ENCODE measurements around the gene TADA2A.
"Not testable (repeated sequence)": the region's sequence is repeated elsewhere in the genome, so short reads cannot be mapped to it uniquely, and the experiment has no call there.

TADA2A gene

DNA sequence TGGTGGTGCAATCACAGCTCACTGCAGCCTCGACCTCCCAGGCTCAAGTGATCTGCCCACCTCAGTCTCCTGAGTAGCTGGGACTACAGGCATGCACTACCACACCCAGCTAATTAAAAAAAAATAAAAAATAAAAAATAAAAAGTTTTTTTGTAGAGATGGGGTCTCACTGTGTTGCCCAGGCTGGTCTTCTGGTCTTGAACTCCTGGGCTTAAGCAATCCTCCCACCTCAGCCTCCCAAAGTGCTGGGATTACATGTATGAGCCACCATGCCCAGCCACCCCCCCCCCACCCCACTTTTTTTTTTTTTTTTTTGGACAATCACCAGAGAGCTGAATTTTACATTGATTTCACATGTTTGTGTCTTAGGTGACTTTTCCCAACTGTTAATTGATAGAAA, 105.0 kb downstream of the TADA2A start:
- H4K12ac ChIP-seq (ENCODE audit: low read depth, low read length); H3K9me3 ChIP-seq (ENCODE audit: insufficient read depth, low read depth, low read length); DNase-seq; H3K27ac ChIP-seq (ENCODE audit: low read depth, low read length); H2BK12ac ChIP-seq (ENCODE audit: low read length); H2AK5ac ChIP-seq (ENCODE audit: low read length); H4K8ac ChIP-seq (ENCODE audit: low read depth, low read length); H3K14ac ChIP-seq (ENCODE audit: low read length); H3K79me2 ChIP-seq (ENCODE audit: control insufficient read depth, insufficient read depth, low read length, poor library complexity); H3K4ac ChIP-seq (ENCODE audit: low read depth, low read length); H3K23ac ChIP-seq (ENCODE audit: low read length); H3K9ac ChIP-seq (ENCODE audit: low read length); H3K4me1 ChIP-seq (ENCODE audit: control insufficient read depth in 1 of 2, insufficient read depth in 2 of 2, low read length in 2 of 2); H2AFZ ChIP-seq (ENCODE audit: insufficient read depth, low read length, poor library complexity); H3K79me1 ChIP-seq (ENCODE audit: low read length); H3K18ac ChIP-seq (ENCODE audit: low read length); H3K4me2 ChIP-seq (ENCODE audit: low read length); H3K4me3 ChIP-seq (ENCODE audit: low read depth, low read length); H2BK5ac ChIP-seq (ENCODE audit: low read depth, low read length, poor library complexity); H4K91ac ChIP-seq (ENCODE audit: low read depth, low read length); H3K27me3 ChIP-seq (ENCODE audit: insufficient read depth, low read length); H2BK120ac ChIP-seq (ENCODE audit: insufficient read depth, low read length, poor library complexity): not testable (repeated sequence)
- no CpG with 5 or more reads among the region's 1 CpG for WGBS (ENCODE audit: extremely low coverage, insufficient coverage, insufficient read length)
- peaks cover 21 to 33% of the 10 kb centered on the region in 2 experiments for H3K36me3 ChIP-seq (ENCODE audit: control insufficient read depth in 1 of 2, insufficient read depth in 2 of 2, low read length in 2 of 2)

DNA sequence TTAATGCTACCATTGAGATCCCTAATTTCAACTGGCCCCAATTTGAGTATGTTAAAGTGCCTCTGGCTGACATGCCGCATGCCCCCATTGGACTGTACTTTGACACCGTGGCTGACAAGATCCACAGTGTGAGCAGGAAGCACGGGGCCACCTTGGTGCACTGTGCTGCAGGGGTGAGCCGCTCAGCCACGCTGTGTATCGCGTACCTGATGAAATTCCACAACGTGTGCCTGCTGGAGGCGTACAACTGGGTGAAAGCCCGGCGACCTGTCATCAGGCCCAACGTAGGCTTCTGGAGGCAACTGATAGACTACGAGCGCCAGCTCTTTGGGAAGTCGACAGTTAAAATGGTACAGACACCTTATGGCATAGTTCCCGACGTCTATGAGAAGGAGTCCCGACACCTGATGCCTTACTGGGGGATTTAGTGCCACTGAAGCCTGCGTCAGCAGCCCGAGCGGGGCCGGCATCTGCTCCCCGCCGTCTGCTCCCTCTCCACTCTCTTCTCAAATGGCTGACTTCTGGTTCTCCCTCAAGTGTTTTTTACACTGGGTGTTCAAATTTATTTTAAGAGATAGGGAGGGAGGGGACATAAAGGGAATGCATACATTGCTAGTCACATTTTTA, 105.9 kb downstream of the TADA2A start:
- no peak overlapping the region for H3K9ac ChIP-seq (ENCODE audit: low read length)
- no peak overlapping the region for H3K18ac ChIP-seq (ENCODE audit: low read length)
- no peak overlapping the region for H3K4ac ChIP-seq (ENCODE audit: low read depth, low read length)
- no peak overlapping the region for H2BK5ac ChIP-seq (ENCODE audit: low read depth, low read length, poor library complexity)
- peaks cover 3% of the 10 kb centered on the region for H3K79me2 ChIP-seq (ENCODE audit: control insufficient read depth, insufficient read depth, low read length, poor library complexity)
- H4K12ac ChIP-seq (ENCODE audit: low read depth, low read length), result no peak overlapping the region
- no peaks in the 10 kb centered on the region for H3K4me1 ChIP-seq (ENCODE audit: control insufficient read depth in 1 of 2, insufficient read depth in 2 of 2, low read length in 2 of 2)
- no peak overlapping the region for H3K23ac ChIP-seq (ENCODE audit: low read length)
- H2BK12ac ChIP-seq (ENCODE audit: low read length), result no peak overlapping the region
- no peak overlapping the region for H4K91ac ChIP-seq (ENCODE audit: low read depth, low read length)
- H3K36me3 ChIP-seq (ENCODE audit: control insufficient read depth in 1 of 2, insufficient read depth in 2 of 2, low read length in 2 of 2), result peaks cover 21 to 31% of the 10 kb centered on the region in 2 experiments
- no peak overlapping the region for H3K27ac ChIP-seq (ENCODE audit: low read depth, low read length)
- H3K9me3 ChIP-seq (ENCODE audit: insufficient read depth, low read depth, low read length), result peaks cover 3% of the 10 kb centered on the region
- no peak overlapping the region for H2AK5ac ChIP-seq (ENCODE audit: low read length)
- no peak overlapping the region for H3K4me3 ChIP-seq (ENCODE audit: low read depth, low read length)
- H3K79me1 ChIP-seq (ENCODE audit: low read length), result no peaks in the 10 kb centered on the region
- no peak for DNase-seq
- no peaks in the 10 kb centered on the region for H3K27me3 ChIP-seq (ENCODE audit: insufficient read depth, low read length)
- H2BK120ac ChIP-seq (ENCODE audit: insufficient read depth, low read length, poor library complexity), result no peak overlapping the region
- no peak overlapping the region for H3K4me2 ChIP-seq (ENCODE audit: low read length)
- H2AFZ ChIP-seq (ENCODE audit: insufficient read depth, low read length, poor library complexity), result no peak overlapping the region
- H3K14ac ChIP-seq (ENCODE audit: low read length), result no peak overlapping the region
- WGBS (ENCODE audit: extremely low coverage, insufficient coverage, insufficient read length), result no CpG with 5 or more reads among the region's 24 CpGs
- no peak overlapping the region for H4K8ac ChIP-seq (ENCODE audit: low read depth, low read length)

DNA sequence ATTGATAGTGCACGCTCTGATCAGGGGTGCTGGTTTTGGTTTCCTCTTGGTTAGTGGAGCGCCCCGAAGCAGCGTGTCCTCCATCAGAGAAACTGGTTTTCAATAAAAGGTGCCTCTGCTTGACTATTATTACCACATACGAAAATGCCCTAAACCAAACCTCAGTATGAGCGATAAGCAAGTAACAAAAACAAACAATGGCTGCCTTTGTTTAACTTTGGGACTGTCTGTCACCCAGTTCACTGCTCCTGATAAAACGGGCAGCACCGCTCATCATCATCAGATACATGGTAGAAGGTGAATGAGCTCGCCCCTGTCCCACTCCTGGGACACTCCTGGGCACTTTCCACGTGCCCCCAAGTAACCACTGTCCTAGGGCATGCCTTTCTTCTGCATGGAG, 107.0 kb downstream of the TADA2A start:
- peaks cover 19 to 33% of the 10 kb centered on the region in 2 experiments for H3K36me3 ChIP-seq (ENCODE audit: control insufficient read depth in 1 of 2, insufficient read depth in 2 of 2, low read length in 2 of 2)
- no peaks in the 10 kb centered on the region for H3K9me3 ChIP-seq (ENCODE audit: insufficient read depth, low read depth, low read length)
- H3K79me2 ChIP-seq (ENCODE audit: control insufficient read depth, insufficient read depth, low read length, poor library complexity), result peaks cover 3% of the 10 kb centered on the region
- no peak overlapping the region for H3K9ac ChIP-seq (ENCODE audit: low read length)
- H4K8ac ChIP-seq (ENCODE audit: low read depth, low read length), result no peak overlapping the region
- H2AFZ ChIP-seq (ENCODE audit: insufficient read depth, low read length, poor library complexity), result no peak overlapping the region
- H3K79me1 ChIP-seq (ENCODE audit: low read length), result no peaks in the 10 kb centered on the region
- no peak overlapping the region for H2AK5ac ChIP-seq (ENCODE audit: low read length)
- H3K18ac ChIP-seq (ENCODE audit: low read length), result no peak overlapping the region
- no peak overlapping the region for H2BK120ac ChIP-seq (ENCODE audit: insufficient read depth, low read length, poor library complexity)
- H3K4me2 ChIP-seq (ENCODE audit: low read length), result no peak overlapping the region
- no peak overlapping the region for H3K4me3 ChIP-seq (ENCODE audit: low read depth, low read length)
- H2BK5ac ChIP-seq (ENCODE audit: low read depth, low read length, poor library complexity), result no peak overlapping the region
- no peak overlapping the region for H3K23ac ChIP-seq (ENCODE audit: low read length)
- no peak overlapping the region for H3K14ac ChIP-seq (ENCODE audit: low read length)
- H3K4me1 ChIP-seq (ENCODE audit: control insufficient read depth in 1 of 2, insufficient read depth in 2 of 2, low read length in 2 of 2), result no peaks in the 10 kb centered on the region
- no peak overlapping the region for H2BK12ac ChIP-seq (ENCODE audit: low read length)
- H4K12ac ChIP-seq (ENCODE audit: low read depth, low read length), result no peak overlapping the region
- no peaks in the 10 kb centered on the region for H3K27me3 ChIP-seq (ENCODE audit: insufficient read depth, low read length)
- no peak for DNase-seq
- no peak overlapping the region for H3K4ac ChIP-seq (ENCODE audit: low read depth, low read length)
- no peak overlapping the region for H4K91ac ChIP-seq (ENCODE audit: low read depth, low read length)
- no peak overlapping the region for H3K27ac ChIP-seq (ENCODE audit: low read depth, low read length)
- WGBS (ENCODE audit: extremely low coverage, insufficient coverage, insufficient read length), result no CpG with 5 or more reads among the region's 10 CpGs

GRCh38 chr17:37516127-37516571, 109.5 kb downstream of the TADA2A start:
- no peaks in the 10 kb centered on the region for H3K9me3 ChIP-seq (ENCODE audit: insufficient read depth, low read depth, low read length)
- no peak overlapping the region for H3K4ac ChIP-seq (ENCODE audit: low read depth, low read length)
- H4K8ac ChIP-seq (ENCODE audit: low read depth, low read length), result no peak overlapping the region
- no peaks in the 10 kb centered on the region for H3K4me1 ChIP-seq (ENCODE audit: control insufficient read depth in 1 of 2, insufficient read depth in 2 of 2, low read length in 2 of 2)
- H3K4me3 ChIP-seq (ENCODE audit: low read depth, low read length), result no peak overlapping the region
- H2AFZ ChIP-seq (ENCODE audit: insufficient read depth, low read length, poor library complexity), result no peak overlapping the region
- no CpG with 5 or more reads among the region's 6 CpGs for WGBS (ENCODE audit: extremely low coverage, insufficient coverage, insufficient read length)
- H4K12ac ChIP-seq (ENCODE audit: low read depth, low read length), result no peak overlapping the region
- H2BK5ac ChIP-seq (ENCODE audit: low read depth, low read length, poor library complexity), result no peak overlapping the region
- H3K4me2 ChIP-seq (ENCODE audit: low read length), result no peak overlapping the region
- H3K18ac ChIP-seq (ENCODE audit: low read length), result no peak overlapping the region
- no peak overlapping the region for H3K14ac ChIP-seq (ENCODE audit: low read length)
- no peak overlapping the region for H3K23ac ChIP-seq (ENCODE audit: low read length)
- H3K79me2 ChIP-seq (ENCODE audit: control insufficient read depth, insufficient read depth, low read length, poor library complexity), result no peaks in the 10 kb centered on the region
- no peaks in the 10 kb centered on the region for H3K79me1 ChIP-seq (ENCODE audit: low read length)
- no peak overlapping the region for H3K27ac ChIP-seq (ENCODE audit: low read depth, low read length)
- peak; percentile 43 to 85 for DNase-seq
- H2AK5ac ChIP-seq (ENCODE audit: low read length), result no peak overlapping the region
- H4K91ac ChIP-seq (ENCODE audit: low read depth, low read length), result no peak overlapping the region
- no peak overlapping the region for H3K9ac ChIP-seq (ENCODE audit: low read length)
- no peak overlapping the region for H2BK12ac ChIP-seq (ENCODE audit: low read length)
- H3K27me3 ChIP-seq (ENCODE audit: insufficient read depth, low read length), result no peaks in the 10 kb centered on the region
- H3K36me3 ChIP-seq (ENCODE audit: control insufficient read depth in 1 of 2, insufficient read depth in 2 of 2, low read length in 2 of 2), result peaks cover 27 to 44% of the 10 kb centered on the region in 2 experiments
- no peak overlapping the region for H2BK120ac ChIP-seq (ENCODE audit: insufficient read depth, low read length, poor library complexity)
